SU-DHL-6 (cell line): Measurements from ENCODE around the gene EXOC2.

ENCODE experiments used
- H2AFZ ChIP-seq: fragments of 200-600 bp; sonication (generic); 2 replicates; pipeline ENCODE4 v1.6.1; 2014; ENCODE audit warnings: low read depth, mild to moderate bottlenecking, moderate library complexity, mixed read lengths, antibody characterized with exemption, low read length; ENCODE audit not compliant: severe bottlenecking
- H3F3A ChIP-seq: fragments of 200-600 bp; shearing (Covaris generic); 2 replicates; pipeline ENCODE4 v1.6.0; 2016; ENCODE audit warnings: antibody characterized with exemption, mild to moderate bottlenecking; ENCODE audit not compliant: insufficient read depth
- H3K27ac ChIP-seq: fragments of 200-600 bp; sonication (generic); 2 replicates; pipeline ENCODE4 v1.5.1; 2016; ENCODE audit warnings: low read depth, mild to moderate bottlenecking, low read length, moderate library complexity, mixed read lengths
- H3K27me3 ChIP-seq: fragments of 200-600 bp; sonication (generic), shearing (Covaris generic); 2 replicates; pipeline ENCODE4 v1.6.0; 2014; ENCODE audit warnings: mild to moderate bottlenecking, low read length
- H3K36me3 ChIP-seq: fragments of 200-600 bp; sonication (generic); 2 replicates; pipeline ENCODE4 v1.6.1; 2014; ENCODE audit warnings: mild to moderate bottlenecking, low read length, mixed read lengths
- H3K4me2 ChIP-seq: fragments of 300-600, 200-600 bp; shearing (Covaris generic), sonication (generic); 2 replicates; pipeline ENCODE4 v1.6.0; 2014; ENCODE audit warnings: low read length, low read depth, mild to moderate bottlenecking; ENCODE audit not compliant: poor library complexity, severe bottlenecking
- H3K4me3 ChIP-seq: fragments of 200-600 bp; sonication (generic); 2 replicates; pipeline ENCODE4 v1.5.1; 2014; ENCODE audit warnings: antibody characterized with exemption, low read length, mild to moderate bottlenecking, mixed read lengths; ENCODE audit not compliant: insufficient read depth, poor library complexity, severe bottlenecking
- H3K79me2 ChIP-seq: fragments of 200-600 bp; sonication (generic); 2 replicates; pipeline ENCODE4 v1.6.1; 2014; ENCODE audit warnings: mild to moderate bottlenecking, low read length, moderate library complexity; ENCODE audit not compliant: insufficient read depth
- H3K9ac ChIP-seq: fragments of 200-600 bp; sonication (generic); 2 replicates; pipeline ENCODE4 v1.7.0; 2014; ENCODE audit warnings: mild to moderate bottlenecking, low read length
- H3K9me2 ChIP-seq: fragments of 200-600 bp; sonication (generic); replicated peaks from 2 replicates; pipeline ENCODE4 v1.6.1; 2014; ENCODE audit warnings: low read length; ENCODE audit not compliant: insufficient read depth
- H3K9me3 ChIP-seq: fragments of 200-600 bp; sonication (generic); 2 replicates; pipeline ENCODE4 v1.6.1; 2014; ENCODE audit warnings: low read length, mixed read lengths; ENCODE audit not compliant: insufficient read depth
- H4K20me1 ChIP-seq: fragments of 200-600 bp; sonication (generic); 2 replicates; pipeline ENCODE4 v1.6.1; 2014; ENCODE audit warnings: low read depth, mild to moderate bottlenecking, antibody characterized with exemption, low read length, moderate library complexity, mixed read lengths
- CTCF ChIP-seq: fragments of 200-600 bp; sonication (generic); IDR thresholded peaks from one replicate; pipeline ENCODE4 v1.5.1; 2017; ENCODE audit warnings: antibody characterized with exemption, mild to moderate bottlenecking, low read length, moderate library complexity; ENCODE audit not compliant: insufficient read depth, poor library complexity, severe bottlenecking
- EZH2phosphoT487 ChIP-seq: fragments of 200-600 bp; sonication (generic), shearing (Covaris generic); conservative IDR thresholded peaks from 2 replicates; pipeline ENCODE4 v1.6.1; 2018; ENCODE audit warnings: mild to moderate bottlenecking, antibody characterized with exemption, low read length, moderate library complexity, mixed read lengths

The EXOC2 gene

DNA sequence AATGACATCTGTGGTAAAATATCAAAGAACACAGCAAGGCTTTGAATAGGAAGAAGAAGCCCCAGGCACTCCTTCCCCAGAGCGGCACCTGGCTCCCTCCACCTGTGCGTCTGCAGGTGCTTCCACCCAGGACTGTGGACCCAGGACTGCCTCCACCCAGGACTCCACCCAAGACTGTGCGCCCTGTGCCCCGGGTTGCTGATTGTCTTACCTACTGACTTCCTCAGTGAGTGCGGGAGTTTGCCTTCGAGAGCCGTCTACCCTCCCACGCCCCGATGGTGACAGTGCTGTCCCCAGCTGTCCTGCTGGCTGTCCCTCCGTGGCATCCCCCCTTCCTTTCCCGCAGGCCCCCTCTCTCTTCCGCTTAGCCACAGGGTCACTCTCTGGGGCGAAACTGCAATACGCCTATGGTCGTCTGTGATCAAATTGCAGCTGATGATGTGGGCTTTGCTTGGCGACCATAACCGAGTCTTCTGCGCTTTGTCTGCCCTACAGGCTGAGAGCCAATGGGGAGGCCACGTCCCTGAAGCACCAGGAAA, 249.2 kb downstream of the EXOC2 start:
- Histone ChIP-seq H3K9me3 (no peaks in the 10 kb centered on the region), H3F3A (no peaks in the 10 kb centered on the region), H4K20me1 (no peaks in the 10 kb centered on the region), H3K9ac (no peak overlapping the region), H3K79me2 (no peaks in the 10 kb centered on the region), H3K36me3 (no peaks in the 10 kb centered on the region), H3K27ac (no peak overlapping the region), H3K4me3 (no peak overlapping the region), H3K27me3 (no peaks in the 10 kb centered on the region), H2AFZ (no peak overlapping the region), H3K4me2 (no peak overlapping the region), H3K9me2 (no peaks in the 10 kb centered on the region)
- no peak for TF ChIP-seq EZH2phosphoT487

- H3K79me2 ChIP-seq, result no peaks in the 10 kb centered on the region
- no peak overlapping the region for H3K4me3 ChIP-seq
- H3K9me2 ChIP-seq, result no peaks in the 10 kb centered on the region
- TF ChIP-seq EZH2phosphoT487 (no peak), CTCF (no peak)
- H2AFZ ChIP-seq, result no peak overlapping the region
- no peak overlapping the region for H3K27ac ChIP-seq
- no peaks in the 10 kb centered on the region for H4K20me1 ChIP-seq
- no peaks in the 10 kb centered on the region for H3F3A ChIP-seq
- H3K9ac ChIP-seq, result no peak overlapping the region
- no peak overlapping the region for H3K4me2 ChIP-seq
- no peaks in the 10 kb centered on the region for H3K9me3 ChIP-seq
- no peaks in the 10 kb centered on the region for H3K36me3 ChIP-seq
- no peaks in the 10 kb centered on the region for H3K27me3 ChIP-seq
Observed at GRCh38 chr6:441126-441920, 251.6 kb downstream of the EXOC2 start.

- Histone ChIP-seq H3K4me3 (no peak overlapping the region), H3K27ac (no peak overlapping the region), H2AFZ (no peak overlapping the region), H3K9ac (no peak overlapping the region), H3K9me3 (no peaks in the 10 kb centered on the region), H3K36me3 (no peaks in the 10 kb centered on the region), H3K4me2 (no peak overlapping the region), H3F3A (no peaks in the 10 kb centered on the region), H4K20me1 (no peaks in the 10 kb centered on the region), H3K79me2 (no peaks in the 10 kb centered on the region), H3K27me3 (no peaks in the 10 kb centered on the region), H3K9me2 (no peaks in the 10 kb centered on the region)
- TF ChIP-seq CTCF, result no peak
- no peak for TF ChIP-seq EZH2phosphoT487
Observed at GRCh38 chr6:439641-440167, 253.2 kb downstream of the EXOC2 start.

- Histone ChIP-seq H3F3A (no peaks in the 10 kb centered on the region), H3K9me3 (no peaks in the 10 kb centered on the region), H3K4me2 (no peak overlapping the region), H3K9me2 (no peaks in the 10 kb centered on the region), H3K27me3 (no peaks in the 10 kb centered on the region), H3K36me3 (no peaks in the 10 kb centered on the region), H2AFZ (no peak overlapping the region), H3K27ac (no peak overlapping the region), H3K79me2 (no peaks in the 10 kb centered on the region), H3K4me3 (no peak overlapping the region), H3K9ac (no peak overlapping the region), H4K20me1 (no peaks in the 10 kb centered on the region)
- TF ChIP-seq EZH2phosphoT487 (no peak), CTCF (no peak)
Observed at GRCh38 chr6:438634-439170, 254.2 kb downstream of the EXOC2 start.
